HG03469 (cell line): ENCODE measurements around the gene RAD18.

Source experiments
- ATAC-seq: cut with Tn5 transposase; IDR thresholded peaks from one replicate; pipeline ENCODE4 v1.9.1; 2021; ENCODE audit warnings: mild to moderate bottlenecking, moderate library complexity, moderate number of reproducible peaks; ENCODE audit not compliant: unreplicated experiment

Gene RAD18

DNA sequence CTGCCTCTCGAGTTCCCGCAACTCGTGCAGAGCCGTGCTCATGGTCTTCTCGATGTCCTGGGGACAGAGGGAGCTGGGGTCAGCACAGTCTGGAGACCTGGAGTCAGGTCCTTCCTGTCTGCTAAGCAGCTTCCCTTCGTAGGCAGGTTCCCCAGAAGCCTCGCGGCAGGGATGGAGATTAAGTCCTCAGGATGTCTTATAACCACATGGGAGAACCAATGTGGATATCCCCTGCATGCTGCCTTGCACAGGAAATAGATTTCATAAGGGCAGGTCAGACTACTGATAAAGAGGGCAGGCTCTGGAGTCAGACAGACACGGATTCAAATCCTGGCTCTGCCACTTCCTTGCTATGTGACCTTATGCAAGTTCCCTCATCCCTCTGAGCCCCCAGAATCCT, 22.6 kb upstream of the RAD18 start:
- ATAC-seq = no peak

DNA sequence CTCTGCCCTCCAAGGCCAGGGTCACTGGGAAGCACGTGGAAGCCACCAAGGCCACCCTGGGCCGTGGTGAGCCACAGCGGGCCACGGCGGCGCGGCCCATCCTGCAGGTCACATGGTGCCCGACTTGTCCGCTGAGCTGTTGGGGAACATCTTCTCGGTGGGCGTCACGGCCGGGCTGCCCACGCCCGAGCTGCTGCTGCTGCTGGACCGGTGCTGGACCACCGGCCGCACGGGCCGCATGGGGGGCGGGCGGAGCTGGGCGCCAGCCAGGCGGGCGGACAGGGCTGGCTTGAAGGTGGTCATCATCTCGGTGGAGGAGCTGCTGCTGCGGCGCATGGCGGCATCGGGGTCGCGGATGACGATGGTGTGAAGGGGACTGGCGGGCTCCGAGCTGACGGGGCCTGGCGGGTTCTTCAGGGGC, 22.1 kb upstream of the RAD18 start:
- no peak for ATAC-seq

DNA sequence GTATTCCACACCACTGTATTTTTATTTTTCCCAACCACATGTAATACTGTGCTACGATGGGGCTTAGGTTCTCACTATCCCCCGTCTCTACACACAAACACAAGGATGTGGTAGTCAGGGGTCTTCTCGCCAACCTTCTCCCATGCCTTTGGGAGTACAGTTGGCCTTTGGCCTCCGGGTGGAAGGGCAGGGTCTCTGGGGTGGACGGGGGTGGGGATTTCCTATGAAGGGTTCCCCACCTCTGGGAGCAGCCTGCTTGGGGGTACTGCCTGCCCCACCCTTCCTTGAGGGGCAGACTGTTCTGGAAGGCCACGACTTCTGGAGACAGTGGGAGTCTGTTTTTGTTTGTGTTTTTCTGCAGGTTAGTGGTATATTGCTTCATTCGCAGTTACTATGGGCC, 21.3 kb upstream of the RAD18 start:
- no peak for ATAC-seq

DNA sequence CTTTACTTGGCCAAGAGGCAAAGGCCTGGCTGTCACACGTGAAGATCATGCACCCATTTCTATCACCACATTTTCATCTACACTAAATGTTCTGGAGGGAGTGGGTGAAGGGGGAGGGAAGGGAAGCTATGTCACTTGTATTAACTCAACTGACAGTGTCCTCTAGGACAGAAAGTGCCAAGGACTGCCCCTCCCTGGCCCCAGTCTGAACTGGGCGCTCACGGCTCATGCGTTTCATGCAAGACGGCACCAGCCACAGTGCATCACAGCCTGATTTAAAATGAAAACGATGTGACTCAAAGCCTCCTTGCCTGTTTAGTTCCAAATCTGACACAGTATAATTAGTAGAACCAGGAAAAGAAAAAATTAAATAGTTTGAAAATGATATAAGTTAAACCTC, 20.8 kb upstream of the RAD18 start:
- no peak for ATAC-seq

DNA sequence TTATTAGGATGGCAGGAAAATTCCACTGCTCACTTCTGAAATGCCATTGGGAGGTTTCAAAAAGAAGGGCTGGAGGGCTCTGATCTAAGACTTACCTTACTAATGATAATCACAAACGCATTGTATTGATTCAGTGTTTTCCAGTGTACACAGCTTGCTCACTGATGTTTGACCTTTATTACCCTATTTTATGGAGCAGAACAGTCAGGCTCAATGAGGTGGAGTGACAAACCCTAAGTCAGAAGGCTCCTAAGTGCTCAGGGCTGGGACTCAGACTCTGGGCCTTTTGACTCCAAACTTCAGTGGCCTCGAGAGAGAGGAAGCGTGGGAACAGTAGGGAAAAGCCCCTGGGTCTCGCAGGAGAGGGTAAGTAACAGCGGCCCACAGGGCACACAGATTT, 20.3 kb upstream of the RAD18 start:
- no peak for ATAC-seq

DNA sequence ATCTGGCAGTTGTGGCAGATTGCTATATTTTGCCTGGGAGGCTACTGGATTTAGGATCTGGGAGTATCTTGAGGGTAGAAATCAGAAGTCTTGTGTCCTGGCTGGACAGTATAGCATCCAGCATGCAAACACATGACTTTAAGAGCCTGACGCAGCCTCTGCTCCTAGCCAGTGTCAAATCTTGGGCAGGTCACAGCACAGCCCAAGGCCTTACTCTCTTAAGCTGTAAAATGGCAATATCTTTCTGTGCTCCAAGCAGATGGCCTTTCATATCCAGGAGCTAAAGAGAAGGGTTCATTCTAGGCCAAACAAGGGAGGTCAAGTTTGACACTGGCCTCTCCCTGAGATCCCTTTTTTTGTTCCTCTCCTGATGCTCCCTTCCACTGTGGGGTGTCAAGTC, 19.8 kb upstream of the RAD18 start:
- no peak for ATAC-seq

DNA sequence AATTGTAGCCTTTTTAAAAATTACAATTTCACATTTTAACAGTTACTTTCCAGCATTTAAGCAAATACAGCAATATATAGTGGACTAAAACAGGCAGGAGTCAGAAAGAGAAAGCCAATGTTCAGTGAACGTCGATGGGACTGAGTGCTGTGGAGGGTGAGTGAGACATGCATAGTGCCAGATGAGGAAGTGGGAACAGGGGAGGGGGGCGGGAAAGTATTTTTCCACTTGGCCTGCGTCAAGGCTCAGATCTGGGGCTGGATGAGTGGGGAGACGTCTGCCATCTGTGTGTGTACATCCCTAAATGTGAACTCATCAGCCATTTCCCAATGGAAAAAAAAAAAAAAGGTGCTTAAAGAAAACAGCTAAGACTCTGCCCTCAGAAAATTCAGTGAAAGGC, 19.2 kb upstream of the RAD18 start:
- no peak for ATAC-seq

DNA sequence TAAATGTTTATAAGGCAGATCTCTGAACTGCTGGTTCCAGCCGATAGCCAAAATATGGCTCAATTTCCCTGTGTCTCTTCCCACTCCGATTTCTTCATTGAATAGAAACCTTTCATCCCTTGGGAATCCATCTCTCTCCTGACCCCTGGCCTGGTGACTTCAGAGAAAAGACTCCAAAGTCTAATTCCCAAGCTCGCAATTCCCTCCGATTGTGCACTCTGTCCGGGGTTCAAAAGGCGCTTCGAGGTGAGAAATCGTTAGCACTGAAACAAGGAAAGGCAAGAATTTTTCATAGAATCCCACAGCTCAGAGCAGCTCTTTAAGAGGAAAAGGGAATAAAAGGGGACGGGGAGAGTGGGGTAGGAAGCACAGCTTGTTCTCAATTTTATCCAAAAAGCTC, 18.4 kb upstream of the RAD18 start:
- ATAC-seq = no peak

DNA sequence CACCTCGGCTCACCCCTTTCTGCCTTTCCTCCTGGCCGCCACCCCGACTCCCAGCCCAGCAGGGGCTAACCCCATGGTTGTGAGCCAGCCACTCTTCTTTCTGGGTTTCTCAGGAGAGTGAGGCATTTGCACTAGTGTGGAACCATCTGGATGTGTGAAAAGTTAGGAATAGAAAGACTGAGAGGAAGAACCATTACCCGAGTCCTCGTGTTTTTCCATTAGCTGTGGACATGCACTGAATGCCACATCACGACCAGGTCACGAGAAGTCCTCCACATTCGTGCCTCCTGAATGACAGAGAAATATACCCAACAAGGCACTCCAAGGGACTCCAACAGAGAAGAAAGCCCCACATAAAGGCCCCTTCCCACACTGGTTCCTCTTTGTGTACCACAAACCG, 18.0 kb upstream of the RAD18 start:
- ATAC-seq = no peak

DNA sequence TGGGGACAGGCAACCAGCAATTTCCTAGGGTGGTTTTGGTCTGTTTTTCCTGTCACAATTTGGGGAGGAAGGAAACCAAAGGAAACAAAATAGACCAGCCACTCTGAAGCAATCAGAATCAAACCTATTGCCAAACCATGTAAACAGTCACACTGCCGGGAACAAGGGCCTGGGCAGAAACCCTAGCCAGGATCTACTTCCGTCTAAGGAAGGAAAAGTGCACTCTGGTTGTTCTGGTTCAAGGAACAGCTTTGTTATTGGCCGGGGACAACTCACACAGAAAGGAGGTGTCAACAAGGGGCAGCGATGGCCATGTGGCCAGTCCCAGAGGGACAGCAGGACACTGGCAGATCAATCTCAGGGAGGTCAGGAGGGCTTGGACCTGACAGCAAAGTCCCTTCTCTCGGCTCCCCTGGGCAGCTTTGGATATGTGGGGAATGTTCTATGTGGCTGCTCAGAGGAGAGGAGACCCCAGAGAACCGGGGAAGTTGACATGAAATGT, 17.5 kb upstream of the RAD18 start:
- ATAC-seq = no peak

DNA sequence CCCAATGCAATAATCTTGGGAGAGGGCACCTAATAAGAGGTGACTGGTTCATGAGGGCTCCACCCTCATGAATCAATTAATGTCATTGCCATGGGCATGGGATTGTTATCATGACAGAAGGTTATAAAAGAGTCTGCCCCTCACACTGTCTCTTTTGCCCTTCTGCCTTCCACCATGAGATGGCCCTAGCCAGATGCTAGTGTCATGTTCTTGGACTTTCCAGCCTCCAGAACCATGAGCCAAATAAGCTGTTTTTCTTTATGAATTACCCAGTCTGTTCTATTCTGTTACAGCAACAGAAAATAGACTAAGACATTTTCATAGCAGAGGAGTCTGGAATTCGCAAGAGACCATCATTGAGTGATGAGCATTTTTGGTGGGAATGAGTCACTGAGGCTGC, 16.0 kb upstream of the RAD18 start:
- ATAC-seq = no peak

DNA sequence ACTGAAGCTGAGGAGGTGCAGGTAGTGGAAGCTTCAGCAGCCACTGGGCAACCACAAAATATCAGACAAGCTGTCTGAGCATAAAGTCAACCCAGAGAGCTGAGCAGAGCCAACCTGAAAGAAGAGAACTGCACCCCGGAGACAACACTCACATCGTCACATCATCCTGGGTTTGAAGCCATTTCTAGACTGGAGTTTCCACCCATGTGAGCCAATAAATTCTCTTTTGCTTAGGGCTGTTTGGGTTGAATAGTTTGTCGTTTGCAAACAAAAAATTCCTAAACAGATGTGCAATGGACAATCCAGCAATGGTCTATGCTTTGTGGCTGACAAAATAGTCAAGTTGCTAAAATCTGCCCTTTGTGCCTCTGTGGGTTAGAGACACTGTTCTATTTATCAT, 15.3 kb upstream of the RAD18 start:
- no peak for ATAC-seq

DNA sequence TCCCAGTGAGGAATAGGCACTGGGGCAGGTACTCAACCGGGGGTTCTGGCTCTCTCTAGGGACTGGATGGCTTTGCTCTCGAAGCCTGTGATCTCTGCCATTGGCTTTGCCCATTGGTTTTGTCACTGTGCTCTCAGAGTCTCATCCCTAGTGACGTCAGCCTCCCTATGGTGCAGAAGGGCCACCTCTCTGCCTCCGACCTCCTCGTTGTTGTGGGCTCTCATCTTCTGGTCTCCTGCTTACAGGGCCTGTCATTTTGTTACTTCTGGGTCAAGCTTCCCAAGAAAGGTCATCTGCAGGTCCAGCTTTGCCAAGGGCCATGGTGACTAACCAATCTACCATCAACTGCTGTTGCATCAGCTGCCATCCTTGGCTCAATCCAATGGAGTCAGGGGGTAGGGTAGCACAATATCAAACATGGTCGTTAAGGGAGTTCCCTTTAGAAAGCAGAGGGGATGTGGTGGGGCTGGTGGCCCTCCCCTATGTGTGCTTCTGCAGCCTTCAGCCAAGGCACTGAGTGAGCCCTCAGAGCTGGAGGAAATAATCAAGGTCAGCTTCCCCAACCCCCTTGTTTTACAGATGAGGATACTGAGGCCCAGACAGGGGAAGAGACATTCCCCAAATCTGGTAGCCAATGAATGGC, 13.4 kb upstream of the RAD18 start:
- no peak for ATAC-seq

DNA sequence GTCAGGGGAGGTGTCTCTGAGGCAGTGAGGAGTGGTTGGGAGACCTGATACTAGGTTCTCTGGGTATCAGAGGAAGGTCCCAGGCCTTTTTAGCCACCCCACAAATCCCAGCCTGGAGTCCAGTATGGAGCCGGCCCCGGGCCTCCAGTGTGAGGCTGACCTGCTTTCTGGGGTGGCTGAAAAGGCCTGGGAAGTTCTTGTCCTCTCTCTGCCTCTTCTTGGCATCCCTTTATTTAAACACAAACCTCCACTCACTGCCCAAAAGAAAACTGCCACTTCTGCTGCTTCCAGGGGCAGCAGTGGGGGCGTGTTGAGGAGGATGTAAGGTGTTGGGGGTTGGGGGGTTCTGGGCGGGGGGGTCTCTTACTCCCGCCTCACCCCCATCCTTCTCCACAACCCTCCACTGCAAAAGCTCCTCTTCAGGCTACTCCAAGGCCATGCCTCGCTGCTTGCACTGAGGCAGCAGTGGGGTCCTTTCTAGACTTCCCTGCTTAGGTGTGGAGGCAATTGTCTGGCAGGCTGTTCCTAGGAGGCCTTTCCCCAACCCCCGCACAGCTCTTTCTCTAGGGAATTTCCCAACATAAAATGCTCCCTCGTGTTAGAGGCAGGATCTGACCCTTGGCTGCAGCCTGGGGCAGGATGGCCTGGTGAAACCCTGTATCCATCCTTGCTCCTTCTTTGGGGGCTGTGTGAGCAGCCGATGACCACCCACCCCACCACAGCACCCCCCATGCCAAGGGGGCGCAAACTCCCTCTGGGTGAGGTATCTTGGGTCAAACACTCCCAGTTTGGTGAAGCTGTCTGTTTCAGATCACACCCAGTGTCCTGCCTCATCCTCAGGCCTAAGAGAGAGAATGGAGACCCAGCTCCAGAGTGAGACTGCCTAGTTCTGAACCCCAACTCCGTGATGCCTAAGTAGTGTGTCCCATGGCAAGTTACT, 12.1 kb upstream of the RAD18 start:
- ATAC-seq = no peak

DNA sequence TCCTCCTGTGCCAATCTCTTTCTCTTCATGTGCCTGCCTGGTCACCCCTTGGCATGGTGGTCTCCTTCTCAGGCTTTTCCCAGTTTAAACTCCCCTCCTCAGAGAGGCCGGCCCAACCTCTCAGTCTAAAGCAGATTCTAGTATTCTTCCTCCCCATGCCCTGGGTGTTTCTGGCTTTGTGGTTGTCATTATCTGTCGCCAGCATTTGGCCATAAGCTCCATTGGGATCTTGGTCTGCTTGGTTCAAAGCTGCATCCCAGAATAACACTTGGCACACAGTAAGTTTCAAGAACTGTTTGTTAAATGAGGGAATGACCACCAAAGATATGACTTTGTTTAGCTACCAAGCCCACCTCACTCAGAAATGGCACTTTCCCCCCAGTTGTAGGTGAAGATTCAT, 11.2 kb upstream of the RAD18 start:
- ATAC-seq = no peak

DNA sequence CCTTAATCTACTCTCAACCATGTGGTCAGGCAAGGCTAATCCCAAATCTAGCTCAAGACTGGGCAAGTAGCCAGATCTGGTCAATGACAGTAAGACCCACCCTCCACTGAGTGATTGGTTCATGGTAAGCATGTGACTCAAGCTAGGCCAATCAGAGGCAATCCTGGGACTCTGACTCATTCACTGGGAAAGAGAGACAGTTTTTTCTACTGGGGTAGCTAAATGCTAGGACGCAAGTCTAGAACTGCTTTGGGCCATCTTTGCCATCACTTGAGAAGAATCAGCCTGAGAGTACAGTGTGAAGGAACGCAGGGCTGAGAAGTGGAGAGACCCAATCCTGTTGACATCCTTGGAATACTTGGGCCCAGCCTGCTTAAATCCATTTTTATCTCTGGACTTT, 9.4 kb upstream of the RAD18 start:
- ATAC-seq = no peak

DNA sequence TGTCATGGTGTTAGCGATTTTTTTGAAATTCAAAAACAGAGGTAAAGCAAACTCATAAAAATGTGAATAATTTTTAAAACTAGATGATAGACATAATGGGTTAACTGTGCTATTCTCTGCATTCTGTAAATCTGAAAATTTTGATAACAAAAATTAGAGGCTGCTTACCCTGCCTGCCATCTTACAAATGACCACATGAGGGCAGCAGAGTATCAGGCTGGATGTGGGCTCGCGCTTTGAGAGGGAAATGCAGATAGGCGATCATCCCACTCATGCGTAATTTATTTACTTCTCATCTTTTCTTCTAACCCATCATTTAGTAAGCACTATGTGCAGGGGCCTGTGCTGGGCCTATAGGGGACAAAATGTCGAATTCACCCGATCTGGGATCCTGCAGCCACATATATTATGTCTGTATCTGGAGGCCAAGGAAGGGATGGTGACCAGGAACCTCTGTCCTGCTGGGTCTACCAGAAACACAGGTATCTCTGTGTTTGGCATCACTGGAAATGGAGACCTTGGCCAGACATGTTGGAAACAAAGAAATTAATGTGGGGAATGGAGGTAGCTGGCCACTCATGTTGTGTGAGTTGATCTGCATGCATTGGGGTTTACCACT, 7.8 kb upstream of the RAD18 start:
- ATAC-seq = no peak

DNA sequence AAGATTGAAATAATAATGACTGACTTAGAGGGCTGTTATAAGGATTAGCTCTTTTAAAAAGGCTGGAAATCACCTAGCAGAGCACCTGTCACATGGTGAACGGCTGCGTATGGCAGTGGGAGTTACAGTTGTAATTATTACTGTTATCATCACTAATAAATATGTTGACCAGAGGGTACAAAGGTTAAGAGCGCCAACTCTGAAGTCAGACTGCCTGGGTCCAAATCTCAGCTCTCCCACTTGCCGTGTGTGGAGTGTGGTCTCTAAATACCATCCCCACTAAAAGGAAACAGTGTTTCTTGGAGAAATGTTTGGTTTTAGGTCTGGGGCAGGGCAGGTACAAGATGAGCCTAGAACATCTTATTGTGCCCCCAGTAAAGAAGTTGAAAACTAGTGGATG, 6.0 kb upstream of the RAD18 start:
- ATAC-seq = no peak

DNA sequence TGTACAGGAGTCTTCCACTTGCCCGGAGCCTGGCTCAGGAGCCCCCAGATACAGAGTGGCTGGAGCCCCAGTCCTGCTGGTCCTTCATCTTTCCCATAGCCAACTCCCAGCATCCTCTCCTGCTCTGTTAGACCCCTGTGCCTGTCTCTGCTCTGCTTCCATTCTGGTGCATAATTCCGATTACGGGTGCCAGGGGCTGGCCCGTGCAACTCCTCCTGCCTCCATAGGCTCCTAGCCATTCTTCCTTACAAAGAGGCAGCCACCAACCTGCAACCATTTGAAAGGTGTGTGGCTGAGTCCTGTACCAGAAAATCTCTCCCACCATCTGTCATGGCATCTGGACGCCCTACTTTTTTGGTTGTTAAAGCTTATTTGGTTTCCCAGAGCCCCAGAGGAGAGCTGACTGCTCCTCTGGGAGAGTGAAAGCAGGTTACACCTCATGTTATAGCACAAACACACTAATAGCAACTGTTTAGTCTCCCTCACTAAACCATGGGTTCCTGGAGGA, 5.2 kb upstream of the RAD18 start:
- no peak for ATAC-seq

DNA sequence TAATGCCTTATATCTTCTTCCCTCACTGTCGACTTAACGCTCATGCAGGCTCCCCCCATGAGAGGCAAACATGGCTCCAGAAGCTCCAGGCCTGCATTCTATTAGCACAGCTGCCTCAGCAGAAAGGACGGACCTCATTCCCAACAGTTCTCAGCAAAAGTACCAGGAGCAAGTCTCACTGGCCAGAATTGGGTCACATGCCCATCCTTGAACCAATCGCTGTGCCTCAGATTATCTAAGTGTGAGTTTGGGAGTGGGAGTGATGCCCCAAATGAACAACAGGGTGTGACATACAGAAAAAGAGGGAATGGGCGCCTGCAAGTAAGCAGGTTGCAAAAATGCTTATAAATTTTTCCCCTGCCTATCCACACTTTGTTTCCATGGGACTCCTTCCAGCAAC, 4.3 kb upstream of the RAD18 start:
- no peak for ATAC-seq

DNA sequence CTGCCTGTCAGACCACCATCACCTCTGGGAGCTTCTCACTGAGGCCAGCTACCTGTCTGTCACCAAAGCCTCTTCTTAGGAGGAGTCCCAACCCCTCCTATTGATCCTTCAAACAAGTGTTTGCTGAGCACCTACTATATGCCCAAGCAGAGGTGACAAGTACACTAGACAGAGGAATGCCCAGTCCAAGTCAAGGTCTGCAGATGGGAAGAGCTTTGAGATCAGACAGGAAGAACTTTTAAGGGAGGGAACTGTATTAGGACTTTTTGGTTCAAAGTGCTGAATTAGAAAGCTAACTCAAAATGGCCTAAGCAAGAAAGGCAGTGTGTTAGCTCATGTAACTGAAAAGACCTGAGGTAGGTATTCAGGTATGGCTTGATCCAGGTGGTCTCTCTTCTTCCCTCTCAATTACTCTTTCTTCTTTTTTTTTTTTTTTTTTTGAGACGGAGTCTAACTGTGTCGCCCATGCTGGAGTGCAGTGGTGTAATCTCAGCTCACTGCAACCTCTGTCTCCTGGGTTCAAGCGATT, 3.6 kb upstream of the RAD18 start:
- ATAC-seq = no peak
